Keratinocyte (primary cell): ENCODE data around the gene SLC1A1. TPM values are rescaled to one million over a fixed set of nuclear protein-coding genes. Genes with fewer than 3 reads are reported as not detected.

ENCODE experiments used
- DNase-seq: peaks from one replicate; pipeline ENCODE4 v3.0.0-alpha.2; 2011; ENCODE audit warnings: low read depth, missing footprints, low spot score
- FAIRE-seq: peaks from 2 replicates; lab custom pipeline; 2011; peaks lifted over from hg19 to GRCh38; lab: Jason Lieb, UNC
- H2AFZ ChIP-seq: 2 replicates; pipeline ENCODE4 v1.6.0; 2012; ENCODE audit warnings: low read length, control low read depth, inconsistent platforms; ENCODE audit not compliant: control insufficient read depth
- H3K27ac ChIP-seq: 2 replicates; pipeline ENCODE4 v1.5.1; 2011; ENCODE audit warnings: low read length; ENCODE audit not compliant: control insufficient read depth, insufficient read depth
- H3K27me3 ChIP-seq: 3 replicates; pipeline ENCODE4 v1.6.0; 2011; ENCODE audit warnings: low read length; ENCODE audit not compliant: control insufficient read depth, insufficient read depth; ENCODE audit errors: extremely low read depth
- H3K36me3 ChIP-seq, 2 experiments: 2 replicates in 1 of 2; 3 replicates in 1 of 2; pipeline ENCODE4 v1.5.1; 2011; ENCODE audit warnings: low read length in 2 of 2, mild to moderate bottlenecking in 1 of 2; ENCODE audit not compliant: control insufficient read depth in 2 of 2, insufficient read depth in 2 of 2; ENCODE audit errors: extremely low read depth in 1 of 2
- H3K4me1 ChIP-seq: 3 replicates; pipeline ENCODE4 v1.5.1; 2011; ENCODE audit warnings: low read length; ENCODE audit not compliant: control insufficient read depth, insufficient read depth; ENCODE audit errors: extremely low read depth
- H3K4me2 ChIP-seq: 3 replicates; pipeline ENCODE4 v1.6.0; 2011; ENCODE audit warnings: low read depth, low read length; ENCODE audit not compliant: control insufficient read depth, insufficient read depth; ENCODE audit errors: extremely low read depth
- H3K4me3 ChIP-seq, 3 experiments: fragments of 200-600 bp in 1 of 3; sonication (generic) in 1 of 3; 2 replicates in 2 of 3; 3 replicates in 1 of 3; pipeline ENCODE4 v1.5.1; 2011 to 2016; ENCODE audit warnings: low read length in 3 of 3, mild to moderate bottlenecking in 3 of 3, control low read depth in 2 of 3, inconsistent platforms in 1 of 3, low read depth in 1 of 3, mixed read lengths in 1 of 3, mixed run types in 1 of 3, moderate library complexity in 1 of 3; ENCODE audit not compliant: control insufficient read depth in 2 of 3, insufficient read depth in 2 of 3; ENCODE audit errors: extremely low read depth in 1 of 3
- H3K79me2 ChIP-seq: 2 replicates; pipeline ENCODE4 v1.6.0; 2012; ENCODE audit warnings: low read length; ENCODE audit not compliant: control insufficient read depth, insufficient read depth
- H3K9ac ChIP-seq: 3 replicates; pipeline ENCODE4 v1.6.0; 2011; ENCODE audit warnings: low read length; ENCODE audit not compliant: control insufficient read depth, insufficient read depth; ENCODE audit errors: extremely low read depth
- H3K9me1 ChIP-seq: 3 replicates; pipeline ENCODE4 v1.6.0; 2011; ENCODE audit warnings: low read length; ENCODE audit not compliant: control insufficient read depth, insufficient read depth; ENCODE audit errors: extremely low read depth
- H3K9me3 ChIP-seq: 2 replicates; pipeline ENCODE4 v1.5.1; 2012; ENCODE audit warnings: low read depth, low read length; ENCODE audit not compliant: control insufficient read depth
- H4K20me1 ChIP-seq: 3 replicates; pipeline ENCODE4 v1.6.0; 2011; ENCODE audit warnings: low read length; ENCODE audit not compliant: control insufficient read depth, insufficient read depth; ENCODE audit errors: extremely low read depth
- EZH2 ChIP-seq: IDR thresholded peaks from one replicate; pipeline ENCODE4 v1.6.1; 2012; ENCODE audit warnings: inconsistent platforms, mild to moderate bottlenecking, low read length, moderate library complexity
- dilution Hi-C: fragments of 300-500 bp; cut with MboI; formaldehyde crosslinking; loops from one replicate; pipeline ENCODE4 v1.7.0; 2020; ENCODE audit warnings: low sequenced_read_pairs; ENCODE audit not compliant: extremely low pct_ligation_motif_present
- polyA plus RNA-seq, 5 experiments: library from polyadenylated mRNA; depleted of rRNA in 3 of 5; stranded (reverse) in 3 of 5; stranded (forward) in 1 of 5; unstranded in 1 of 5; fragments of >200 nt; gene quantifications; 1 replicate in 1 of 5; 2 replicates in 3 of 5; 3 replicates in 1 of 5; pipeline versions ENCODE4 v1.2.1 to v1.2.3, GENCODE V29; 2011 to 2012; ENCODE audit warnings: missing spikeins in 2 of 5, low read depth in 1 of 5, low replicate concordance in 1 of 5
- TF ChIP-seq, protein P1 (sequence below), 3 experiments: IDR thresholded peaks in 1 of 3; conservative IDR thresholded peaks in 1 of 3; optimal IDR thresholded peaks in 1 of 3; 2 replicates in 2 of 3; 3 replicates in 1 of 3; pipeline versions ENCODE3 to v1.5.1; 2011; ENCODE audit warnings: low read length in 3 of 3, mild to moderate bottlenecking in 3 of 3, moderate library complexity in 2 of 3, control low read depth in 1 of 3, inconsistent platforms in 1 of 3; ENCODE audit not compliant: insufficient read depth in 2 of 3; ENCODE audit errors: extremely low read depth in 1 of 3

Gene SLC1A1
- polyA plus RNA-seq, 1 donor (not counting 4 experiments of a cell fraction or from before 2014, with no cell fraction given): 0.20 TPM

DNA sequence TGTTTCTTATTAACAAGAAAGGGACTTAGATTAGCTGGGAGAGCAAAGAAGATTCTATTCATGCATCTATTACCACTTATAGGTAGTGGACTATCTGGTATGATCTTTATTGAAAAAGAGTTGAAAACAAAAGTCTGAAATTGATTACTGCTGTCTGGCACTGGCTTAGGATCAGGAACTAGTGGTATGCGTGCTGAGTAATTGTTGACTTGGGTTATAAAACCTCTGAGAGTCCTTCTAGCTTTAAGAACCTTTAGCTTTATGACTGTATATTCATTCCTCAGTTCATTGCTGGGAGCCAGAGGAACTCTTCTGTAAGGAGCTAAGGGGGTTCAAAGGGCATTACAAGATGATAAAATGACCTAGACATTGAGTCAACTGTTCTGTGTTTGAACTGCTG, 7.6 kb downstream of the SLC1A1 start:
- no peak overlapping the region for H3K4me2 ChIP-seq

DNA sequence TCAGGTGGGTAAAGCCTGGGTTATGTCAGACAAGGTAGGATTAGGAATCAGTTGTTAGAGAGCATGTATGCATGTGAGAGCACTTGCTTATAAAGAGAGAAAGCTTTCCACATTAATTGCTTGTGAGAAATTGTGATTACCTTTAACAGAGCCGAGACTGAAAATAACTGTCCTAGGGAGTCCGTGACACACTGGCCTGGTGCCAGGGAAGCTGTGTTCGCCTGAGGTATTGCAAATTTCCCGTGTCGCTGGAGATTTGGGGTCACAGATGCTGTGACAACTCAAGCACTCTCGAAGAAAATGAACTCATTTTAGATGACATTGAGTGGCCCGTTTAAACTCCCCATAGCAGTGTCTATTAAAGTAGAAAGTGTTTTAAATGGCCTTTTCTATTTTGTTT, 9.6 kb downstream of the SLC1A1 start:
- dilution Hi-C loops: no loop called here
- DNase-seq (no peak), FAIRE-seq (no peak)
- no peaks in the 10 kb centered on the region for H3K9me1 ChIP-seq
- H4K20me1 ChIP-seq: no peaks in the 10 kb centered on the region
- H3K9me3 ChIP-seq: no peaks in the 10 kb centered on the region
- no peak overlapping the region for H3K4me3 ChIP-seq
- no peak overlapping the region for H3K9ac ChIP-seq
- no peaks in the 10 kb centered on the region for H3K36me3 ChIP-seq
- no peak overlapping the region for H2AFZ ChIP-seq
- no peak overlapping the region for H3K27ac ChIP-seq
- no peak overlapping the region for H3K4me2 ChIP-seq
- TF ChIP-seq, protein P1, sequence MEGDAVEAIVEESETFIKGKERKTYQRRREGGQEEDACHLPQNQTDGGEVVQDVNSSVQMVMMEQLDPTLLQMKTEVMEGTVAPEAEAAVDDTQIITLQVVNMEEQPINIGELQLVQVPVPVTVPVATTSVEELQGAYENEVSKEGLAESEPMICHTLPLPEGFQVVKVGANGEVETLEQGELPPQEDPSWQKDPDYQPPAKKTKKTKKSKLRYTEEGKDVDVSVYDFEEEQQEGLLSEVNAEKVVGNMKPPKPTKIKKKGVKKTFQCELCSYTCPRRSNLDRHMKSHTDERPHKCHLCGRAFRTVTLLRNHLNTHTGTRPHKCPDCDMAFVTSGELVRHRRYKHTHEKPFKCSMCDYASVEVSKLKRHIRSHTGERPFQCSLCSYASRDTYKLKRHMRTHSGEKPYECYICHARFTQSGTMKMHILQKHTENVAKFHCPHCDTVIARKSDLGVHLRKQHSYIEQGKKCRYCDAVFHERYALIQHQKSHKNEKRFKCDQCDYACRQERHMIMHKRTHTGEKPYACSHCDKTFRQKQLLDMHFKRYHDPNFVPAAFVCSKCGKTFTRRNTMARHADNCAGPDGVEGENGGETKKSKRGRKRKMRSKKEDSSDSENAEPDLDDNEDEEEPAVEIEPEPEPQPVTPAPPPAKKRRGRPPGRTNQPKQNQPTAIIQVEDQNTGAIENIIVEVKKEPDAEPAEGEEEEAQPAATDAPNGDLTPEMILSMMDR (optimal IDR thresholded peaks at IDR 0.05 in 1 of 3, IDR thresholded peaks at IDR 0.05 in 1 of 3, conservative IDR thresholded peaks at IDR 0.05 in 1 of 3; ENCODE audit: extremely low read depth in 1 of 3, insufficient read depth in 2 of 3, low read length in 3 of 3): no peak
- TF ChIP-seq EZH2: no peak
- H3K4me1 ChIP-seq: no peaks in the 10 kb centered on the region
- H3K27me3 ChIP-seq: no peaks in the 10 kb centered on the region
- no peaks in the 10 kb centered on the region for H3K79me2 ChIP-seq

More for the DNA sequence above, 7.6 kb downstream of the SLC1A1 start:
- Histone ChIP-seq H3K36me3 (no peaks in the 10 kb centered on the region), H3K4me1 (no peaks in the 10 kb centered on the region), H3K9me3 (no peaks in the 10 kb centered on the region), H2AFZ (no peak overlapping the region), H3K79me2 (no peaks in the 10 kb centered on the region), H3K4me3 (no peak overlapping the region), H3K27ac (no peak overlapping the region), H3K9ac (no peak overlapping the region), H3K9me1 (no peaks in the 10 kb centered on the region), H4K20me1 (no peaks in the 10 kb centered on the region), H3K27me3 (no peaks in the 10 kb centered on the region)
- dilution Hi-C loops: no loop called here
- FAIRE-seq: no peak
- DNase-seq: no peak
- no peak for TF ChIP-seq EZH2
- TF ChIP-seq, protein P1 (optimal IDR thresholded peaks at IDR 0.05 in 1 of 3, IDR thresholded peaks at IDR 0.05 in 1 of 3, conservative IDR thresholded peaks at IDR 0.05 in 1 of 3; ENCODE audit: extremely low read depth in 1 of 3, insufficient read depth in 2 of 3, low read length in 3 of 3): no peak
